HepG2 (cell line): ENCODE results near the gene TPX2. TPM values are rescaled to one million over a fixed set of nuclear protein-coding genes. Genes with fewer than 3 reads are reported as not detected.

Experiments used
- ATAC-seq: fragments of 200-7000 bp; cut with Tn5 transposase; 3 replicates; pipeline ENCODE4 v1.9.1; 2020; ENCODE audit warnings: mild to moderate bottlenecking, moderate library complexity
- BruUV-seq: library from RNA; stranded (reverse); fragments of 400-500 nt; replicated peaks from 2 replicates; lab custom pipeline; 2021; lab: Mats Ljungman, UMichigan
- CTCF ChIA-PET: fragments of 300-600 bp; formaldehyde crosslinking; extraction: SDS; loops from one replicate; lab custom pipeline; 2021; ENCODE audit warnings: low total read pairs, inconsistent platforms, low intra/inter-chr PET ratio; lab: Yijun Ruan, JAX
- POLR2A ChIA-PET: fragments of 350-600 bp; sonication (Branson Sonifier 250); formaldehyde crosslinking; loops from one replicate; lab custom pipeline; 2020; ENCODE audit warnings: antibody characterized with exemption, inconsistent platforms; lab: Yijun Ruan, JAX
- DNase-seq: peaks from one replicate; pipeline ENCODE4 v3.0.0-alpha.2; 2015; ENCODE audit warnings: low spot score
- FAIRE-seq: peaks from 3 replicates; lab custom pipeline; 2011; peaks lifted over from hg19 to GRCh38; lab: Jason Lieb, UNC
- H2AFZ ChIP-seq: one replicate; pipeline ENCODE4 v1.6.1; 2011; ENCODE audit warnings: low read length, inconsistent platforms
- H3K27ac ChIP-seq: fragments of 300-600 bp; 3 replicates; pipeline ENCODE4 v1.8.0; 2011; ENCODE audit warnings: mixed run types, mild to moderate bottlenecking, mixed read lengths, low read length, inconsistent platforms; ENCODE audit not compliant: insufficient read depth; ENCODE audit errors: extremely low read length
- H3K27me3 ChIP-seq, 2 experiments: fragments of 200-600 bp in 1 of 2; 2 replicates in 1 of 2; 3 replicates in 1 of 2; pipeline versions ENCODE4 v1.6.0 to v1.8.0; 2011; ENCODE audit warnings: low read length in 2 of 2, mild to moderate bottlenecking in 2 of 2, moderate library complexity in 2 of 2, inconsistent platforms in 1 of 2; ENCODE audit not compliant: insufficient read depth in 2 of 2, control insufficient read depth in 1 of 2
- H3K36me3 ChIP-seq, 2 experiments: fragments of 200-600 bp in 1 of 2; replicated peaks in 1 of 2; 2 replicates in 1 of 2; 3 replicates in 1 of 2; pipeline versions ENCODE4 v1.5.1 to v1.8.0; 2011; ENCODE audit warnings: low read length in 2 of 2, inconsistent platforms in 1 of 2; ENCODE audit not compliant: insufficient read depth in 2 of 2, control insufficient read depth in 1 of 2
- H3K4me1 ChIP-seq: 2 replicates; pipeline ENCODE4 v1.5.1; 2012; ENCODE audit warnings: low read length, inconsistent platforms; ENCODE audit not compliant: insufficient read depth
- H3K4me2 ChIP-seq: 2 replicates; pipeline ENCODE4 v1.6.0; 2011; ENCODE audit warnings: low read depth, low read length, inconsistent platforms
- H3K4me3 ChIP-seq, 3 experiments: fragments of 200-600 bp in 1 of 3; sonication (generic), shearing (Covaris generic) in 1 of 3; replicated peaks in 1 of 3; 2 replicates each; pipeline ENCODE4 v1.5.1; 2011 to 2016; ENCODE audit warnings: low read length in 3 of 3, inconsistent platforms in 2 of 3, low read depth in 2 of 3, mild to moderate bottlenecking in 2 of 3, control low read depth in 1 of 3, mixed read lengths in 1 of 3; ENCODE audit not compliant: insufficient read depth in 1 of 3
- H3K79me2 ChIP-seq: one replicate; pipeline ENCODE4 v1.6.1; 2011; ENCODE audit warnings: low read length, inconsistent platforms; ENCODE audit not compliant: insufficient read depth
- H3K9ac ChIP-seq: 2 replicates; pipeline ENCODE4 v1.6.0; 2011; ENCODE audit warnings: mild to moderate bottlenecking, low read depth, low read length, inconsistent platforms; ENCODE audit not compliant: insufficient read depth
- H3K9me3 ChIP-seq: 2 replicates; pipeline ENCODE4 v1.5.1; 2012; ENCODE audit warnings: mild to moderate bottlenecking, low read length
- H4K20me1 ChIP-seq: 2 replicates; pipeline ENCODE4 v1.6.0; 2011; ENCODE audit warnings: inconsistent platforms, mild to moderate bottlenecking, low read length, moderate library complexity; ENCODE audit not compliant: insufficient read depth
- MNT ChIP-seq: fragments of 450-650 bp; IDR thresholded peaks from 2 replicates; pipeline ENCODE4 v1.6.1; 2016
- NFKBIZ ChIP-seq: IDR thresholded peaks from 2 replicates; pipeline ENCODE4 v1.6.1; 2018; ENCODE audit warnings: missing genetic modification reagents, missing compliant biosample characterization
- SMAD3 ChIP-seq: sonication (generic); formaldehyde crosslinking; IDR thresholded peaks from 2 replicates; pipeline ENCODE4 v1.4.0; 2020; ENCODE audit warnings: missing genetic modification reagents
- ZNF629 ChIP-seq: sonication (generic); formaldehyde crosslinking; conservative IDR thresholded peaks from 2 replicates; pipeline ENCODE4 v1.5.0; 2020; ENCODE audit warnings: missing genetic modification reagents
- WGBS: methylation state at CpG from one replicate; pipeline ENCODE4 v1.1.6; 2017; ENCODE audit warnings: low lambda C conversion rate; 5-methylcytosine and 5-hydroxymethylcytosine counted together
- in situ Hi-C: cut with HindIII; loops from 2 replicates; pipeline ENCODE4 v1.10.0; 2017; ENCODE audit warnings: low pct_unique_long_range_greater_than_20kb; ENCODE audit not compliant: extremely low pct_ligation_motif_present
- intact Hi-C: fragments of 100-400 bp; cut with micrococcal nuclease; formaldehyde crosslinking; loops from one replicate; pipeline ENCODE4 v1.10.0; 2022; ENCODE audit not compliant: unreplicated experiment
- polyA plus RNA-seq, 8 experiments: library from polyadenylated mRNA; depleted of rRNA in 3 of 8; stranded (reverse) in 7 of 8; unstranded in 1 of 8; fragments of >200 nt; fragmentation: Illumina TruSeq in 4 of 8; extraction: Trizol in 4 of 8; gene quantifications; 2 replicates each; pipeline versions ENCODE4 v1.2.1 to v1.2.3, GENCODE V29; 2011 to 2016; ENCODE audit warnings: low read depth in 4 of 8, missing spikeins in 1 of 8, mixed read lengths in 1 of 8; ENCODE audit not compliant: insufficient read depth in 1 of 8
- total RNA-seq, 5 experiments: library from RNA; depleted of rRNA; stranded (reverse); fragments of >200 nt; fragmentation: Illumina TruSeq; extraction: Trizol; gene quantifications; 2 replicates each; pipeline ENCODE4 v1.2.3, GENCODE V29; 2016; ENCODE audit warnings: low read depth in 1 of 5

Gene TPX2
- total and polyA plus RNA-seq, 2 of the 13 experiments (the other 11 are each of a cell fraction or from before 2014, with no cell fraction given), result 34.3 to 124 TPM

GRCh38 chr20:31816221-31816620 is 77.1 kb downstream of the TPX2 start:
- peaks cover 0 to 14% of the 10 kb centered on the region in 2 experiments; a peak in 3 of 5 replicates for H3K27me3 ChIP-seq
- no peak for DNase-seq
- WGBS, result 61% methylated on average over 5 of the region's 5 CpGs
- no peak for ATAC-seq
- H3K9me3 ChIP-seq, result no peaks in the 10 kb centered on the region
- no peaks in the 10 kb centered on the region for H3K79me2 ChIP-seq
- no peak for FAIRE-seq
- no peak overlapping the region for H2AFZ ChIP-seq
- in situ Hi-C loops (no loop called here), intact Hi-C loops (no loop called here)
- no peak overlapping the region for H3K4me3 ChIP-seq
- CTCF ChIA-PET, result no interaction called here
- no peak overlapping the region for H3K9ac ChIP-seq
- POLR2A ChIA-PET, result no interaction called here
- no peaks in the 10 kb centered on the region for H3K4me1 ChIP-seq
- no TSS peak for BruUV-seq
- no peak overlapping the region for H3K27ac ChIP-seq
- no peak overlapping the region for H3K4me2 ChIP-seq
- no peaks in the 10 kb centered on the region for H3K36me3 ChIP-seq
- H4K20me1 ChIP-seq, result no peaks in the 10 kb centered on the region
- no peak for TF ChIP-seq SMAD3 (CRISPR knock-in tag)
- 0 out of 2 replicates have a peak, but pooled peaks have one; percentile 12 for TF ChIP-seq ZNF629 (CRISPR knock-in tag)

GRCh38 chr20:31817461-31817860 is 78.4 kb downstream of the TPX2 start:
- Histone ChIP-seq H3K9me3 (no peaks in the 10 kb centered on the region), H3K4me3 (no peak overlapping the region), H4K20me1 (no peaks in the 10 kb centered on the region), H2AFZ (no peak overlapping the region), H3K27me3 (peaks cover 0 to 17% of the 10 kb centered on the region in 2 experiments; a peak in 4 of 5 replicates), H3K79me2 (no peaks in the 10 kb centered on the region), H3K27ac (no peak overlapping the region), H3K9ac (no peak overlapping the region), H3K4me2 (no peak overlapping the region), H3K4me1 (no peaks in the 10 kb centered on the region), H3K36me3 (no peaks in the 10 kb centered on the region)
- TF ChIP-seq NFKBIZ, result no peak
- TF ChIP-seq MNT, result peak; percentile 81
- DNase-seq (no peak), ATAC-seq (no peak), FAIRE-seq (no peak)
- WGBS, result 51% methylated on average over 5 of the region's 5 CpGs
- ChIA-PET POLR2A (no interaction called here), CTCF (no interaction called here)
- BruUV-seq, result no TSS peak
- in situ Hi-C loops, result no loop called here
- intact Hi-C loops, result no loop called here
